CD14-positive monocyte (primary cell): ENCODE results near the gene TOB1. TPM values are rescaled to one million over a fixed set of nuclear protein-coding genes. Genes with fewer than 3 reads are reported as not detected.

Source experiments
- DNase-seq, 3 donors: peaks; one replicate each; pipeline ENCODE4 v3.0.0-alpha.2; 2011 to 2022
- H2AFZ ChIP-seq: 2 replicates; pipeline ENCODE4 v1.6.0; 2012; ENCODE audit warnings: mild to moderate bottlenecking, low read depth, low read length, inconsistent platforms; ENCODE audit not compliant: insufficient read depth, poor library complexity, severe bottlenecking
- H3K27ac ChIP-seq, 2 donors: 1 replicate in 1 of 2; 2 replicates in 1 of 2; pipeline ENCODE4 v1.5.1; 2012 to 2013; ENCODE audit warnings: low read length in 2 of 2, control low read depth in 1 of 2, inconsistent platforms in 1 of 2, low read depth in 1 of 2, mild to moderate bottlenecking in 1 of 2
- H3K27me3 ChIP-seq, 2 donors: one replicate each; pipeline versions ENCODE4 v1.6.0 to v1.6.1; 2011 to 2013; ENCODE audit warnings: low read length in 2 of 2; ENCODE audit not compliant: control insufficient read depth in 2 of 2, insufficient read depth in 2 of 2
- H3K36me3 ChIP-seq, 2 donors: replicated peaks in 1 of 2; 1 replicate in 1 of 2; 2 replicates in 1 of 2; pipeline versions ENCODE4 v1.5.1 to v1.6.1; 2012 to 2013; ENCODE audit warnings: low read length in 2 of 2, control low read depth in 1 of 2, inconsistent platforms in 1 of 2, mild to moderate bottlenecking in 1 of 2; ENCODE audit not compliant: insufficient read depth in 2 of 2, control insufficient read depth in 1 of 2
- H3K4me1 ChIP-seq, 2 donors: 1 replicate in 1 of 2; 2 replicates in 1 of 2; pipeline versions ENCODE4 v1.5.1 to v1.6.1; 2012 to 2013; ENCODE audit warnings: low read length in 2 of 2, control low read depth in 1 of 2, inconsistent platforms in 1 of 2, mild to moderate bottlenecking in 1 of 2, moderate library complexity in 1 of 2; ENCODE audit not compliant: insufficient read depth in 2 of 2, control insufficient read depth in 1 of 2
- H3K4me2 ChIP-seq: replicated peaks from 2 replicates; pipeline ENCODE3; 2012; ENCODE audit warnings: low read length, moderate library complexity, mild to moderate bottlenecking; ENCODE audit not compliant: poor library complexity, severe bottlenecking; ENCODE audit errors: extremely low read depth
- H3K4me3 ChIP-seq, 3 experiments: fragments of 200-600 bp in 1 of 3; sonication (generic) in 1 of 3; replicated peaks in 1 of 3; 1 replicate in 2 of 3; 2 replicates in 1 of 3; pipeline ENCODE4 v1.5.1; 2011 to 2013; ENCODE audit warnings: low read length in 3 of 3, mild to moderate bottlenecking in 3 of 3, control low read depth in 2 of 3, low read depth in 2 of 3, inconsistent platforms in 1 of 3, moderate library complexity in 1 of 3
- H3K79me2 ChIP-seq: 2 replicates; pipeline ENCODE4 v1.6.0; 2012; ENCODE audit warnings: mild to moderate bottlenecking, control low read depth, inconsistent platforms, low read length, moderate library complexity; ENCODE audit not compliant: insufficient read depth
- H3K9ac ChIP-seq: 2 replicates; pipeline ENCODE4 v1.6.0; 2017; ENCODE audit warnings: low read length, mild to moderate bottlenecking; ENCODE audit not compliant: insufficient read depth, poor library complexity, severe bottlenecking
- H3K9me3 ChIP-seq, 2 donors: replicated peaks in 1 of 2; 1 replicate in 1 of 2; 2 replicates in 1 of 2; pipeline versions ENCODE4 v1.5.1 to v1.6.1; 2012 to 2013; ENCODE audit warnings: low read length in 2 of 2, control low read depth in 1 of 2; ENCODE audit not compliant: control insufficient read depth in 1 of 2, insufficient read depth in 1 of 2
- H4K20me1 ChIP-seq: 2 replicates; pipeline ENCODE4 v1.6.0; 2012; ENCODE audit warnings: mild to moderate bottlenecking, low read length, control low read depth, moderate library complexity; ENCODE audit not compliant: insufficient read depth
- H3K27ac Mint-ChIP-seq, 7 donors: one replicate each; pipeline ENCODE4 v1.8.0; 2020; ENCODE audit warnings: mild to moderate bottlenecking in 7 of 7, mixed read lengths in 7 of 7, moderate library complexity in 6 of 7, inconsistent platforms in 2 of 7
- H3K27me3 Mint-ChIP-seq, 3 donors: one replicate each; pipeline ENCODE4 v1.8.0; 2021 to 2022; ENCODE audit warnings: low read depth in 3 of 3, mild to moderate bottlenecking in 3 of 3, mixed read lengths in 3 of 3, moderate library complexity in 3 of 3, inconsistent platforms in 1 of 3
- H3K36me3 Mint-ChIP-seq, 2 donors: one replicate each; pipeline ENCODE4 v1.8.0; 2020; ENCODE audit warnings: mixed read lengths in 2 of 2, inconsistent platforms in 1 of 2, mild to moderate bottlenecking in 1 of 2
- H3K4me1 Mint-ChIP-seq: one replicate; pipeline ENCODE4 v1.8.0; 2020; ENCODE audit warnings: mild to moderate bottlenecking, mixed read lengths
- H3K4me3 Mint-ChIP-seq, 2 donors: one replicate each; pipeline ENCODE4 v1.8.0; 2020; ENCODE audit warnings: mild to moderate bottlenecking in 2 of 2, mixed read lengths in 2 of 2, moderate library complexity in 1 of 2
- H3K9me3 Mint-ChIP-seq, 7 donors: one replicate each; pipeline ENCODE4 v1.8.0; 2020 to 2022; ENCODE audit warnings: mixed read lengths in 7 of 7, mild to moderate bottlenecking in 6 of 7, moderate library complexity in 6 of 7, inconsistent platforms in 2 of 7
- CTCF ChIP-seq: fragments of 200-600 bp; IDR thresholded peaks from one replicate; pipeline ENCODE4 v1.8.0; 2022; ENCODE audit warnings: antibody characterized with exemption, mild to moderate bottlenecking
- WGBS: methylation state at CpG from one replicate; pipeline ENCODE4 v1.1.5; 2013; ENCODE audit warnings: missing lambda C conversion rate; ENCODE audit not compliant: insufficient coverage; 5-methylcytosine and 5-hydroxymethylcytosine counted together
- intact Hi-C, 2 donors: fragments of 100-400 bp; cut with micrococcal nuclease; formaldehyde crosslinking; loops; one replicate each; pipeline versions ENCODE4 v1.15.0 to v1.15.1; 2023
- polyA plus RNA-seq, 3 donors: library from polyadenylated mRNA; depleted of rRNA in 1 of 3; unstranded in 2 of 3; stranded (reverse) in 1 of 3; fragments of 300-500 nt in 2 of 3; fragments of >200 nt in 1 of 3; fragmentation: Illumina TruSeq in 2 of 3; gene quantifications; 1 replicate in 2 of 3; 2 replicates in 1 of 3; pipeline ENCODE4 v1.2.3, GENCODE V29; 2012 to 2021

Gene TOB1
- polyA plus RNA-seq, 3 donors = 18.5 to 107 (median 41.0) TPM

- Histone ChIP-seq H2AFZ (no peak overlapping the region), H3K4me1 (peaks cover 7% of the 10 kb centered on the region in 2 donors), H3K79me2 (no peaks in the 10 kb centered on the region), H3K4me3 (no peak overlapping the region), H3K4me2 (no peak overlapping the region), H3K36me3 (no peaks in the 10 kb centered on the region), H3K27ac (no peak overlapping the region), H3K9me3 (no peaks in the 10 kb centered on the region), H3K9ac (no peak overlapping the region), H4K20me1 (no peaks in the 10 kb centered on the region), H3K27me3 (no peaks in the 10 kb centered on the region)
- intact Hi-C loops = no loop called here
- no peak for TF ChIP-seq CTCF
- peaks cover 15% of the 10 kb centered on the region for H3K4me1 Mint-ChIP-seq
- 100% methylated on average over 2 of the region's 3 CpGs for WGBS
- DNase-seq = no peak
- H3K27me3 Mint-ChIP-seq = peaks cover 0 to 2% (median 0%) of the 10 kb centered on the region in 3 donors
- no peaks in the 10 kb centered on the region for H3K36me3 Mint-ChIP-seq
- H3K9me3 Mint-ChIP-seq = no peaks in the 10 kb centered on the region
- H3K27ac Mint-ChIP-seq = no peak overlapping the region
- no peak overlapping the region for H3K4me3 Mint-ChIP-seq
Observed at GRCh38 chr17:50889528-50890118, 23.5 kb upstream of the TOB1 start.

GRCh38 chr17:50887705-50888245 is 21.6 kb upstream of the TOB1 start:
- no peak for DNase-seq

More at GRCh38 chr17:50887705-50888245, 21.6 kb upstream of the TOB1 start:
- H3K36me3 ChIP-seq = no peaks in the 10 kb centered on the region
- no peak overlapping the region for H3K4me3 ChIP-seq
- no peak for TF ChIP-seq CTCF
- no peaks in the 10 kb centered on the region for H3K9me3 ChIP-seq
- no peak overlapping the region for H3K27ac ChIP-seq
- no peak overlapping the region for H3K9ac ChIP-seq
- Mint-ChIP-seq H3K4me1 (peaks cover 22% of the 10 kb centered on the region), H3K27me3 (peaks cover 0 to 2% (median 2%) of the 10 kb centered on the region in 3 donors), H3K9me3 (peaks cover 0 to 2% (median 0%) of the 10 kb centered on the region in 7 donors), H3K36me3 (no peaks in the 10 kb centered on the region), H3K4me3 (no peak overlapping the region), H3K27ac (peak overlapping the region in 1 of 7 donors; percentile 49)
- H3K79me2 ChIP-seq = no peaks in the 10 kb centered on the region
- intact Hi-C loops = no loop called here
- H3K4me1 ChIP-seq = peaks cover 20% of the 10 kb centered on the region in 2 donors
- WGBS = 93% methylated on average over 3 of the region's 5 CpGs
- H2AFZ ChIP-seq = no peak overlapping the region
- H3K27me3 ChIP-seq = no peaks in the 10 kb centered on the region
- H4K20me1 ChIP-seq = no peaks in the 10 kb centered on the region
- H3K4me2 ChIP-seq = no peak overlapping the region
